Neural cell (in vitro differentiated cells): ENCODE results near the gene GPR25. TPM values are rescaled to one million over a fixed set of nuclear protein-coding genes. Genes with fewer than 3 reads are reported as not detected.

Experiments
- H2AFZ ChIP-seq: fragments of 200-600, 300-800 bp; sonication (generic), shearing (Covaris generic); 2 replicates; pipeline ENCODE4 v1.6.0; 2014; ENCODE audit warnings: low read depth, mild to moderate bottlenecking, antibody characterized with exemption, low read length, moderate library complexity
- H3F3A ChIP-seq: fragments of 200-600 bp; shearing (Covaris generic); 2 replicates; pipeline ENCODE4 v1.6.1; 2016; ENCODE audit warnings: mild to moderate bottlenecking, moderate library complexity, mixed read lengths, antibody characterized with exemption, low read length; ENCODE audit not compliant: insufficient read depth, poor library complexity, severe bottlenecking
- H3K27ac ChIP-seq: fragments of 200-600, 300-800 bp; sonication (generic), shearing (Covaris generic); 2 replicates; pipeline ENCODE4 v1.5.1; 2014; ENCODE audit warnings: mild to moderate bottlenecking, low read length, moderate library complexity
- H3K27me3 ChIP-seq: fragments of 300-800, 200-600 bp; sonication (generic), shearing (Covaris generic); 2 replicates; pipeline ENCODE4 v1.6.0; 2014; ENCODE audit warnings: mild to moderate bottlenecking, low read depth, low read length, moderate library complexity; ENCODE audit not compliant: insufficient read depth
- H3K36me3 ChIP-seq: fragments of 300-800, 200-600 bp; sonication (generic), shearing (Covaris generic); 2 replicates; pipeline ENCODE4 v1.5.1; 2014; ENCODE audit warnings: mild to moderate bottlenecking, antibody characterized with exemption, low read length, moderate library complexity; ENCODE audit not compliant: insufficient read depth
- H3K4me2 ChIP-seq: fragments of 300-800, 200-600 bp; sonication (generic), shearing (Covaris generic); 2 replicates; pipeline ENCODE4 v1.6.0; 2014; ENCODE audit warnings: mild to moderate bottlenecking, low read length
- H3K4me3 ChIP-seq: fragments of 300-800, 200-600 bp; sonication (generic), shearing (Covaris generic); 2 replicates; pipeline ENCODE4 v1.5.1; 2014; ENCODE audit warnings: mild to moderate bottlenecking, low read length, moderate library complexity
- H3K79me2 ChIP-seq: fragments of 200-600 bp; shearing (Covaris generic); replicated peaks from 2 replicates; pipeline ENCODE4 v1.6.0; 2014; ENCODE audit warnings: mild to moderate bottlenecking, low read length, moderate library complexity; ENCODE audit not compliant: insufficient read depth
- H3K9ac ChIP-seq: fragments of 300-800, 200-600 bp; sonication (generic), shearing (Covaris generic); 2 replicates; pipeline ENCODE4 v1.6.1; 2016; ENCODE audit warnings: mild to moderate bottlenecking, low read length, mixed read lengths
- H3K9me2 ChIP-seq: fragments of 200-600 bp; shearing (Covaris generic); 2 replicates; pipeline ENCODE4 v1.6.1; 2016; ENCODE audit warnings: mild to moderate bottlenecking, low read length, mixed read lengths; ENCODE audit not compliant: insufficient read depth
- H3K9me3 ChIP-seq: fragments of 200-600, 300-800 bp; sonication (generic), shearing (Covaris generic); 2 replicates; pipeline ENCODE4 v1.6.1; 2016; ENCODE audit warnings: mild to moderate bottlenecking, mixed run types, low read length, moderate library complexity, mixed read lengths
- H4K20me1 ChIP-seq: fragments of 200-600 bp; shearing (Covaris generic); 2 replicates; pipeline ENCODE4 v1.6.1; 2016; ENCODE audit warnings: mild to moderate bottlenecking, mixed run types; ENCODE audit not compliant: insufficient read depth
- CTCF ChIP-seq: fragments of 450-650 bp; IDR thresholded peaks from 2 replicates; pipeline ENCODE4 v1.5.1; 2014; ENCODE audit warnings: antibody characterized with exemption, mild to moderate bottlenecking, moderate library complexity; ENCODE audit not compliant: poor library complexity, severe bottlenecking
- EP300 ChIP-seq: fragments of 450-650 bp; conservative IDR thresholded peaks from 2 replicates; pipeline ENCODE4 v1.6.1; 2014; ENCODE audit warnings: antibody characterized with exemption, mild to moderate bottlenecking, moderate library complexity; ENCODE audit not compliant: poor library complexity, severe bottlenecking
- EZH2 ChIP-seq: fragments of 200-600, 300-800 bp; shearing (Covaris generic), sonication (generic); IDR thresholded peaks from 2 replicates; pipeline ENCODE4 v1.6.1; 2014; ENCODE audit warnings: antibody characterized with exemption, low read length, borderline replicate concordance, mild to moderate bottlenecking; ENCODE audit not compliant: insufficient read depth, poor library complexity, severe bottlenecking
- MXI1 ChIP-seq: fragments of 450-650 bp; conservative IDR thresholded peaks from 2 replicates; pipeline ENCODE4 v1.6.1; 2014; ENCODE audit warnings: antibody characterized with exemption, mild to moderate bottlenecking; ENCODE audit not compliant: poor library complexity, severe bottlenecking
- POLR2AphosphoS5 ChIP-seq: IDR thresholded peaks from 2 replicates; pipeline ENCODE4 v1.6.1; 2012
- RAD21 ChIP-seq: fragments of 450-650 bp; conservative IDR thresholded peaks from 2 replicates; pipeline ENCODE4 v1.6.1; 2014; ENCODE audit warnings: antibody characterized with exemption, mild to moderate bottlenecking, moderate library complexity
- REST ChIP-seq: IDR thresholded peaks from 2 replicates; pipeline ENCODE4 v1.6.1; 2012; ENCODE audit warnings: borderline replicate concordance
- SMC3 ChIP-seq: fragments of 450-650 bp; conservative IDR thresholded peaks from 2 replicates; pipeline ENCODE4 v1.6.1; 2014; ENCODE audit warnings: antibody characterized with exemption, mild to moderate bottlenecking, moderate library complexity; ENCODE audit not compliant: poor library complexity
- TAF1 ChIP-seq: IDR thresholded peaks from 2 replicates; pipeline ENCODE4 v1.6.1; 2012; ENCODE audit warnings: low read depth
- polyA plus RNA-seq: library from polyadenylated mRNA; depleted of rRNA; stranded (reverse); fragments of >200 nt; gene quantifications from 2 replicates; pipeline ENCODE4 v1.2.3, GENCODE V29; 2014

GPR25 gene
- polyA plus RNA-seq, 1 donor from 2014 or later: not detected

DNA sequence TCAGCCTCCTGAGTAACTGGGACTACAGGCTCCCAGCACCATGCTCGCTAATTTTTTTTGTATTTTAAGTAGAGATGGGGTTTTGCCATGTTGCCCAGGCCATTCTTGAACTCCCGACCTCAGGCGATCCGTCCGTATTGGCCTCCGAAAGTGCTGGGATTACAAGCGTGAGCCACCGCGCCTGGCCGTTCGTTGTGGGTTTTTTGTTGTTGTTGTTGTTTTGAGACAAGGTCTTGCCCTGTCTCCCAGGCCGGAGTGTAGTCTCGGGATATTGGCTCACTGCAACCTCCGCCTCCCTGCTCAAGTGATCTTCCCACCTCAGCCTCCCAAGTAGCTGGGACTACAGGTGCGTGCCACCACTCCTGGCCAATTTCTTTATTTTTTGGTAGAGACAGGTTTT, 17.2 kb downstream of the GPR25 start:
- H3K9me3 ChIP-seq: no peaks in the 10 kb centered on the region
- no peaks in the 10 kb centered on the region for H3K27me3 ChIP-seq
- no peak overlapping the region for H3K9ac ChIP-seq
- H3K36me3 ChIP-seq: no peaks in the 10 kb centered on the region
- H3F3A ChIP-seq: no peaks in the 10 kb centered on the region
- no peaks in the 10 kb centered on the region for H4K20me1 ChIP-seq
- H3K4me2 ChIP-seq: no peak overlapping the region
- H3K27ac ChIP-seq: no peak overlapping the region
- H3K79me2 ChIP-seq: peaks cover 38% of the 10 kb centered on the region
- H2AFZ ChIP-seq: no peak overlapping the region
- TF ChIP-seq TAF1: no peak
- TF ChIP-seq EP300: no peak
- no peak for TF ChIP-seq RAD21
- TF ChIP-seq POLR2AphosphoS5: no peak
- no peak for TF ChIP-seq CTCF
- TF ChIP-seq EZH2: no peak
- no peak for TF ChIP-seq MXI1
- no peak for TF ChIP-seq SMC3
- TF ChIP-seq REST: no peak
- H3K9me2 ChIP-seq: no peaks in the 10 kb centered on the region
- H3K4me3 ChIP-seq: no peak overlapping the region

DNA sequence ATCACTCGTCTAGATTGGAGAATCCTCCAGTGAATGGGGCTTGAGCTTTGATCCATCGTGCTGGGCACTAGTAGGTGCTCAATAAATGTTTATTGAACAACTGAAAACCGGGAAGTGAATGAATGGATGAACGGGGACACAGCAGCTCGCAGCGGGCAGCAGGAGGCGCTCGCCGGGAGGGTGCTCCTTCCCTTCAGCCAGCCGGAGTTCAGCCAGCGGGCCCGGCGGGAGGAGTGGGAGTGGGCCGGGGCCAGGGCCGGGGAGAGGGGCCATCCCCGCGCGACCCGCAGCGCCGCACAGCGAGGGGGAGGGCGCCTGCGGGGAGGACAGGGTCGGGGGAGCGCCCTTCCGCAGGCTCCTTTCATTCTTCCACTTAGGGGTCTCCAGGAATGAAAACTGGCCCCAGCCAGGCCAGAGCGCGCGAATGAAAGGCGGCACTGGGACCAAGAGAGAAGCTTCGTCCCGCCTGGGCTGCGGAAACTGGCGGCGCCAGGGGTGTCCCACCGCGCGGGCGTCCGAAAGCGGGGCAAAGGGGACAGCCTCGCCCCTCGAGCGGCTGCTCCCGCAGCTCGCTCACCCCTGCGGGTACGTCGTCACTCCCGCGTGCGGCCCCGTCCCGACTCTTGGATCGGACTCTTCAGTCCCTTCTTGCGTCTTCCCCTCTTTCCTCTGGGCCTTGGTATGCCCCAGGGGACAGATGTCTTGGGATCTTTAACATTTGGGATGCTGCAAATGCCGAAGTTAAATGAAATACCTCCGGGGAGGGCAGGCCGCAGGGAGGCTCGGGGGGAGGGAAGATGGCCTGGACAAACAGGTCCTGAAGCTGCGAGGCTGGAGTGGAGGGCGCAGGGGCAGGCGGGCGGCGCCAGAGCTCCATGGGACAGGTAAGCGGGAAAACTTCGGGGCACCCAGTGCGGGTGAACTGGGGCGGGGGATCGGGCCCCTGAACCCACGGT, 18.3 kb downstream of the GPR25 start:
- Histone ChIP-seq H3F3A (no peaks in the 10 kb centered on the region), H4K20me1 (no peaks in the 10 kb centered on the region), H3K4me2 (peak overlapping the region; percentile 73), H3K36me3 (no peaks in the 10 kb centered on the region), H3K4me3 (peak overlapping the region; percentile 90), H3K79me2 (peaks cover 38% of the 10 kb centered on the region), H2AFZ (peak overlapping the region; percentile 76), H3K9me2 (no peaks in the 10 kb centered on the region), H3K9ac (peak overlapping the region; percentile 72), H3K9me3 (no peaks in the 10 kb centered on the region), H3K27ac (no peak overlapping the region), H3K27me3 (no peaks in the 10 kb centered on the region)
- TF ChIP-seq CTCF (peak; percentile 69), SMC3 (peak; percentile 51), MXI1 (peak; percentile 48), POLR2AphosphoS5 (peak; percentile 33), EZH2 (no peak), TAF1 (no peak), RAD21 (peak; percentile 38), REST (no peak), EP300 (no peak)
